H1 (cell line): ENCODE data around the gene ADPGK. TPM values are rescaled to one million over a fixed set of nuclear protein-coding genes. Genes with fewer than 3 reads are reported as not detected.

Source experiments
- CTBP2 ChIP-seq: IDR thresholded peaks from 2 replicates; pipeline ENCODE4 v1.7.0; 2011; ENCODE audit warnings: borderline replicate concordance, mild to moderate bottlenecking, moderate library complexity, mixed read lengths, low read length; ENCODE audit not compliant: insufficient read depth, insufficient read length
- HDAC2 ChIP-seq, 2 experiments: fragments of 300-600 bp in 1 of 2; sonication (generic) in 1 of 2; IDR thresholded peaks; 2 replicates each; pipeline ENCODE4 v1.6.1; 2011 to 2012; ENCODE audit warnings: low read depth in 2 of 2, low read length in 2 of 2, mild to moderate bottlenecking in 2 of 2, moderate library complexity in 2 of 2, borderline replicate concordance in 1 of 2, inconsistent platforms in 1 of 2
- JUND ChIP-seq: IDR thresholded peaks from 2 replicates; pipeline ENCODE4 v1.6.1; 2011; ENCODE audit warnings: mild to moderate bottlenecking, improper control_type of control experiment, low read length
- PHF8 ChIP-seq: fragments of 200-600 bp; sonication (generic); conservative IDR thresholded peaks from 2 replicates; pipeline ENCODE4 v1.7.1; 2012; ENCODE audit warnings: low read depth, mild to moderate bottlenecking, inconsistent platforms, low read length, moderate library complexity
- RAD21 ChIP-seq, 2 experiments: IDR thresholded peaks in 1 of 2; conservative IDR thresholded peaks in 1 of 2; 2 replicates each; pipeline ENCODE4 v1.6.1; 2011; ENCODE audit warnings: low read depth in 2 of 2, low read length in 2 of 2, improper control_type of control experiment in 1 of 2, inconsistent platforms in 1 of 2, mild to moderate bottlenecking in 1 of 2, moderate library complexity in 1 of 2
- RBBP5 ChIP-seq: IDR thresholded peaks from 2 replicates; pipeline ENCODE4 v1.7.1; 2012; ENCODE audit warnings: low read depth, mild to moderate bottlenecking, inconsistent platforms, low read length, moderate library complexity, borderline replicate concordance
- TBP ChIP-seq: IDR thresholded peaks from 2 replicates; pipeline ENCODE4 v1.6.1; 2011; ENCODE audit warnings: low read depth, low read length, improper control_type of control experiment
- polyA plus RNA-seq, 7 experiments: library from polyadenylated mRNA; depleted of rRNA in 3 of 7; stranded (reverse) in 5 of 7; unstranded in 2 of 7; fragments of >200 nt in 5 of 7; fragments of 200-250 nt in 2 of 7; gene quantifications; 1 replicate in 5 of 7; 2 replicates in 1 of 7; 4 replicates in 1 of 7; pipeline versions ENCODE4 v1.2.1 to v1.2.3, GENCODE V29; 2011 to 2013; ENCODE audit warnings: missing spikeins in 2 of 7, mixed read lengths in 2 of 7
- total RNA-seq: library from RNA; stranded (reverse); fragmentation: NEBNext Ultra II Directional; extraction: Animal tissue kit (Norgen Biotek cat#: 25700); gene quantifications from 2 replicates; pipeline ENCODE4 v1.2.1, GENCODE V29; 2021

The ADPGK gene
- total and polyA plus RNA-seq, 2 of the 8 experiments (the other 6 are each of a cell fraction or from before 2014, with no cell fraction given) = 32.2 to 38.2 TPM

DNA sequence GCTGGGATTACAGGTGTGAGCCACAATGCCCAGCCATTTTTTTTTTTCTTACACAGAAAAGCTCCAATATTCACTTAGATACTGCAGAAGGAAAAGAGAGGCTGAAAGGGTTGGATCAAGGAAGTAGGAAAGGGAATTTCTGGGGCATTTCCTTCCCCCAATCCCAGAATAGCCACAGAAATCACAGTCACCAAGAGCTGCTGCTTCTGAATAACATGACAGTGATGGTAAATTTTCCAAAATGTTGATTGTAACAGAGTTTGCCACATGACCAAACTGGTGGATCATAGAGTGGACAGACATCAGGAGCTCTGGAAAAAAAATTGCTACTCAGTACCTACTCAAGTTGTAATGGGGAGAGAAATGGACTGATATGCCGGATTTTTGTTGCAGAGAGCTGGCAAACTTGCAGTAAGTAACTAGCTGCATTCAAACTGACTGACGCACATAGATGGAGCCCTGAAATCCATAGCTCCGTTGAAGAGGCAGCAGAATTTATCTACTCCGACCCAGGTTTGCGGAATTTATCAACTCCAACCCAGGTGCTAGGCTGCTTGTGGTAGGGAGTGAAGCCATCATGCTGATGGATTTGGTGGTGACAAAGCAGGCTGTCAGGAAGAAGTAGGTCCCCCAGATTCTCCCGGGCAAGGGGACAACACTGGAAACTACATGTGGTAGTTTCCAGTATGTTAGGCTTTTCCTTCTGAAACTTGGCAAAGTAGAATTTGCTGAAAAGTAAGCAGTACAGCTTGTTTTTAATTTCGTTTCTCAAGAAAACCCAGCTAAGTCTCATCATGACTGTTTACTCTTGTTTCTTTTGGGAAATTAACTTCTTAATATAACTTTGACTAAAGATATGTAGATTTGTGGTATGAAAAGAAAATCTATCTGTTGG lies 10.5 kb upstream of the ADPGK start (continued):
- no peak for TF ChIP-seq RAD21 (IDR thresholded peaks at IDR 0.05 in 1 of 2, conservative IDR thresholded peaks at IDR 0.05 in 1 of 2; ENCODE audit: low read depth in 2 of 2, low read length in 2 of 2)
- no peak for TF ChIP-seq RBBP5
- no peak for TF ChIP-seq JUND
- no peak for TF ChIP-seq CTBP2
- no peak for TF ChIP-seq PHF8
- TF ChIP-seq TBP = no peak
- no peak for TF ChIP-seq HDAC2 (IDR thresholded peaks at IDR 0.05; ENCODE audit: borderline replicate concordance in 1 of 2, low read depth in 2 of 2, low read length in 2 of 2)
